Ascending aorta (tissue), 2 donors: Measurements from ENCODE around the gene GP1BB. TPM values are rescaled to one million over a fixed set of nuclear protein-coding genes. Genes with fewer than 3 reads are reported as not detected.

Source experiments
- DNase-seq, 2 donors: peaks; one replicate each; pipeline ENCODE4 v3.0.0-alpha.2; 2019; ENCODE audit warnings: low spot score in 2 of 2
- H3K27ac ChIP-seq, 2 donors: fragments of 200-600 bp; sonication (generic); one replicate each; pipeline ENCODE4 v1.5.1; 2016 to 2017; ENCODE audit warnings: mild to moderate bottlenecking in 1 of 2
- H3K27me3 ChIP-seq: fragments of 200-600 bp; sonication (generic); one replicate; pipeline ENCODE4 v1.5.1; 2017
- H3K36me3 ChIP-seq, 2 donors: fragments of 200-600 bp; sonication (generic); one replicate each; pipeline ENCODE4 v1.5.1; 2016
- H3K4me1 ChIP-seq, 2 donors: fragments of 200-600 bp; sonication (generic); one replicate each; pipeline ENCODE4 v1.5.1; 2016 to 2017; ENCODE audit warnings: mild to moderate bottlenecking in 1 of 2
- H3K4me3 ChIP-seq, 2 donors: fragments of 200-600 bp; sonication (generic); one replicate each; pipeline ENCODE4 v1.5.1; 2016 to 2017; ENCODE audit warnings: mild to moderate bottlenecking in 1 of 2
- H3K9me3 ChIP-seq, 2 donors: fragments of 200-600 bp; sonication (generic); one replicate each; pipeline ENCODE4 v1.5.1; 2016
- intact Hi-C: fragments of 100-400 bp; cut with DNase I; formaldehyde crosslinking; loops from one replicate; pipeline ENCODE4 v1.15.1; 2023
- total RNA-seq: library from RNA; depleted of rRNA; stranded (reverse); fragments of >200 nt; gene quantifications from one replicate; pipeline ENCODE4 v1.1.0, GENCODE V29; 2016
- TF ChIP-seq, protein P1 (sequence below), 3 experiments: fragments of 200-600 bp in 2 of 3; fragments of 450-650 bp in 1 of 3; sonication (generic) in 2 of 3; IDR thresholded peaks; one replicate each; pipeline ENCODE4 v1.5.1; 2016 to 2019; ENCODE audit warnings: antibody characterized with exemption in 3 of 3, mild to moderate bottlenecking in 1 of 3, moderate library complexity in 1 of 3

Gene GP1BB
- total RNA-seq, 1 donor from 2014 or later = 50.2 TPM

DNA sequence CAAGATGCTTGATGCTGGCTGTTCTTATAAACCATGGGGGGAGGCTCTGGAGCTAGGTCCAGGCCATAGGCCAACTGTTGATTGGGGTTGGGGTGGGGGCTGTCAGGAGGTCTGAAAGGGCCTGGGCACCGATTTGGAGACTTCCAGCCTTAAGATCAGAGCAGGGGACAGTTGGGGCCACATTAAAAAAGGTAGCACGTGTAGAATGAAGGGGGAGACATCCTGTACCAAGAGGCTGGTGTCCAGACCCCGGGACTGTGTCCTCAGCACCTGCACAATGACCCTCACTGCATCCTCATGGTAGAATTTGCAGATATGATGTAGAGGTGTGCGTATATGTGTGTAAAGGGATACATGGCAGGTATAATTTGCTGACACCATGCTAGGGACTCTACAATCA is 24.8 kb downstream of the GP1BB start:
- intact Hi-C loops = no loop called here
- Histone ChIP-seq H3K9me3 (no peaks in the 10 kb centered on the region), H3K36me3 (no peaks in the 10 kb centered on the region), H3K27ac (no peak overlapping the region), H3K27me3 (no peaks in the 10 kb centered on the region), H3K4me3 (no peak overlapping the region), H3K4me1 (no peaks in the 10 kb centered on the region)
- no peak for DNase-seq
- TF ChIP-seq, protein P1, sequence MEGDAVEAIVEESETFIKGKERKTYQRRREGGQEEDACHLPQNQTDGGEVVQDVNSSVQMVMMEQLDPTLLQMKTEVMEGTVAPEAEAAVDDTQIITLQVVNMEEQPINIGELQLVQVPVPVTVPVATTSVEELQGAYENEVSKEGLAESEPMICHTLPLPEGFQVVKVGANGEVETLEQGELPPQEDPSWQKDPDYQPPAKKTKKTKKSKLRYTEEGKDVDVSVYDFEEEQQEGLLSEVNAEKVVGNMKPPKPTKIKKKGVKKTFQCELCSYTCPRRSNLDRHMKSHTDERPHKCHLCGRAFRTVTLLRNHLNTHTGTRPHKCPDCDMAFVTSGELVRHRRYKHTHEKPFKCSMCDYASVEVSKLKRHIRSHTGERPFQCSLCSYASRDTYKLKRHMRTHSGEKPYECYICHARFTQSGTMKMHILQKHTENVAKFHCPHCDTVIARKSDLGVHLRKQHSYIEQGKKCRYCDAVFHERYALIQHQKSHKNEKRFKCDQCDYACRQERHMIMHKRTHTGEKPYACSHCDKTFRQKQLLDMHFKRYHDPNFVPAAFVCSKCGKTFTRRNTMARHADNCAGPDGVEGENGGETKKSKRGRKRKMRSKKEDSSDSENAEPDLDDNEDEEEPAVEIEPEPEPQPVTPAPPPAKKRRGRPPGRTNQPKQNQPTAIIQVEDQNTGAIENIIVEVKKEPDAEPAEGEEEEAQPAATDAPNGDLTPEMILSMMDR (IDR thresholded peaks at IDR 0.05) = no peak

DNA sequence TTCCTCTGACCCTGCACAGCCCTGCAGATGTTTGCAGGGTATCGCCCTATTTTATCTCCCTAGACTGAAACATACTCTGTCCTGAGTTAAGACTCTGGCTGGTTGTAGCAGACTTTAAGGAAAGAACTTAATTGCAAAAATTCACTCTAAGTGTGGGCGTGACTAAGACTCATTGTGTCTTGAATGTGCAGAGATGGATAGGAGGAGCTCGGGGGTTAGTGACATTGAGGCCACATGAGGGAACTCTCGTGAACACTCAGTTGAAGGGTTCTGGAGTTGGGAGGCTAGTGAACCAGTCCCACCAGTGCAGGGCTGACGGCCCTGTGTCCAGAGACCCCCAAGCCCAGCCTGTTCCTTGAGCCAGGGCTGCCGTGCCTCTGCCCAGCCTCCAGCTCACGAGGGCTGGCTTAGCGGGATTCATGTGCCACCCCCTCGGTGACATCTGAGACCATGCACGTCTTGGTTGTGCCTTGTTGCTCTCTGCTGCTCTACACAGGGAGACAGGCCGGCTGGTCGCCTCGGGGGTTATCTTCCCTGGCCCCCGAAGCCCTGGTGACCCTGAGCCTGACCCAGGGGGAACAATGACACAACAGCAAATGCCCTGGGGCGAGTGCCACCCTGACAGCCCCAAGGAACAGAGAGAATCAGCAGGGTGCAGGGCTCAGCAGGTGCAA is 25.8 kb downstream of the GP1BB start:
- no peak for DNase-seq
- H3K36me3 ChIP-seq = no peaks in the 10 kb centered on the region
- intact Hi-C loops = no loop called here
- H3K9me3 ChIP-seq = no peaks in the 10 kb centered on the region
- no peaks in the 10 kb centered on the region for H3K4me1 ChIP-seq
- H3K27ac ChIP-seq = no peak overlapping the region
- TF ChIP-seq, protein P1 (IDR thresholded peaks at IDR 0.05) = no peak
- H3K4me3 ChIP-seq = no peak overlapping the region
- H3K27me3 ChIP-seq = no peaks in the 10 kb centered on the region

DNA sequence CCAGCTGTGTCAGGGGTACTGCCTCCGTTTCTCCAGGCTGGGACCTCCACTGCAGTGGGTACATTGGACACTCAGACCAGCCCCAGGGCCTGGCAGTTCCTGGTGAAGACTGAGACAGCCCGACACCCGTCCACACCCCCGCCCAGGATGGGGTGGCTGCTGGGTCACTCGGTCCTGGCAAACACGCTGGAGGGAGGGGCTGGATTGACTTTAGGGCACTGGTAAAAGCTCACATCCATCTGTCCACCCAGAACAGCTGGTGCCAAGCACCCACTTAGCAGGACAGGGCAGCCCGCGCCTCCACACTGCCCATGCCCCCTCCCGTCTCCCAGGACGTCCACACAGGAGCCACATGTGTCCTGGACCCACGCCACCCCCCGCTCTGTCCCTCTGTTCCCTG is 26.5 kb downstream of the GP1BB start:
- H3K36me3 ChIP-seq = no peaks in the 10 kb centered on the region
- TF ChIP-seq, protein P1 (IDR thresholded peaks at IDR 0.05) = no peak
- no peaks in the 10 kb centered on the region for H3K4me1 ChIP-seq
- no peak overlapping the region for H3K27ac ChIP-seq
- H3K27me3 ChIP-seq = no peaks in the 10 kb centered on the region
- intact Hi-C loops = loop anchor here (5.0 kb wide), 1 partner anchor 137 kb away; no protein-coding TSS in a partner anchor
- DNase-seq = no peak
- H3K9me3 ChIP-seq = no peaks in the 10 kb centered on the region
- no peak overlapping the region for H3K4me3 ChIP-seq

DNA sequence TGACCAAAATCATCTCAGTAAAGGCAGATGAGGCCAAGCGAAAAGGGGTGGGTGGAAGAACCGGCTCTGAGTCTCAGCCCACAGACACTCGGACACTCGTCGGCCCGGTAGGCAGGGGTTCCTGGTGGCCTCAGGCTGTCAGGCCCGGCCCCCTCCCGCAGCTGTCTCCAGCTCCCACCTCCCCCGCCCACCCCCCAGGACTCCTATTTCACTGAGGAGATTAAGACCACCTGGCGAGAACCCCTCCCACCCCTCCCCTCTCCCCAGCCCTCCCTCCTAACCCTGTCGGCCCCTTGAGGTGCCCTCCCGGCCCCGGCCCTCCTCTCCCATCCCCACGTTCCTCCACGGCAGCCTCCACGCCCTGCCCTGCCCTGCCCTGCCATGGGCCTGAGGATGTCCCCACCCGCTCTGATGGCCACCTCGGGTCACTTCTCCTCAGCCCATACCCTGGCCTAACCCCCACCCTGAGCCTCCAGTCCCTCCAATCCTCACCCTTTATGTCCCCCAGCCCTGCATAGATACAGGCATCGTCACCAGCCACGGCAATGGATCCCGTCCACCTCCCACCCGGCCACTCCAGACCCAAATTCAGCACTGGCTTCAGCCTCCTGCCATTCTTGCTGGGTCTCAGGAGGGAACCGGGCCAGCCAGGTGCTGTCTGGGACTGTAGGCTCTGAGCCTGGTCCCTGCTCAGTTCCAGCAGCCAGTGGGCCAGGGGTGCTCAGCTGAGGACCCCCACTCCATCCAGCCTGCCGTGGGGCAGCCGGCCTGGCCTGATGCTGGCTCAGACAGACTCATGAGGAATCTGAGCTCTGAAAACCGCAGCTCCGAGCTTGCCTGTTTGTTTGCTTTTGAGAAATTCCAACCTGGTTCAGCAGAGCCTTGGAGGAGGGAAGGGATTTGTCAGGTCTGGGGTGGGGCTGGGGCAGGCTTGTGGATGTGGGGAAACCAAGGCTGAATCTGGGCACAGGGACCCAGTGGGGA is 27.5 kb downstream of the GP1BB start:
- no peak for DNase-seq
- intact Hi-C loops = loop anchor here (5.0 kb wide), 1 partner anchor 137 kb away; no protein-coding TSS in a partner anchor
- Histone ChIP-seq H3K9me3 (no peaks in the 10 kb centered on the region), H3K4me3 (no peak overlapping the region), H3K36me3 (no peaks in the 10 kb centered on the region), H3K27ac (no peak overlapping the region), H3K4me1 (peaks cover 0 to 3% of the 10 kb centered on the region in 2 donors), H3K27me3 (peaks cover 5% of the 10 kb centered on the region)
- TF ChIP-seq, protein P1 (IDR thresholded peaks at IDR 0.05) = no peak

DNA sequence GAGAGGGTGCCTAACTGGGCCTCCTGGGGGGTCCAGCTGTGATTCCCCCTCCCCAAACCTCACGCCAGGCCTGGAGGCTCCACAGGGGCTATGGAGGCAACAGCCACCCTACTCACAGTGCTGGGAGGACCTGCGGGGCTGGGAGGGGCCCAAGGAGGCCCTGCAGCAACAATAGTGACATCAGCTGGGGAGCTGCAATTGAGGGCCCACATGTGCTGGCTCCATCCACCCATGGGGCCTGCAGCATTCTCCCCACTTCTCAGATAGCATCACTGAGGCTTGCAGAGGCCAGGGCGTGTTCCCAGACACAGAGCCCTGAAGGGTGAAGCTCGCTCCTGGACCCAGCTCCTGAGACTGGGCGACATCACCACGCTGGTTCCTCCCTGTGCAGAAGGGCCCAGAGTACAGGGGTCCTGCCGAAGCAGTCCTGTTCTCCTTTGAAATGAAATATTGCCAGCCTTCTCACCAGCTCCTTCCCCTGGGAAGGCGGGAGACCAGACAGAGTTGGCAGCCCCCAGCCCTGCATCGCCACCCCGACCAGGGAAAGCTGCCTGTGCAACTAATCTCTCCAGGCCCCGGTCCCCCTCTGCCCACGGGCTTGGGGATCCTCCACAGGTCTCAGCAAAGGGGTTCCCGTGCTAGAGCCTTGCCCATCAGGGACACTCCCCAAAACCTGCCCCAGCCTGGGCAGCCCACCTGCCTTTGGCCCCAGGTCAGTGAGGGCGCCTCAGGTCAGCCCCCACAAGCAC is 28.3 kb downstream of the GP1BB start:
- Histone ChIP-seq H3K36me3 (no peaks in the 10 kb centered on the region), H3K27me3 (peaks cover 5% of the 10 kb centered on the region), H3K4me3 (no peak overlapping the region), H3K4me1 (peaks cover 0 to 7% of the 10 kb centered on the region in 2 donors), H3K9me3 (no peaks in the 10 kb centered on the region), H3K27ac (no peak overlapping the region)
- intact Hi-C loops = loop anchor here (5.0 kb wide), 1 partner anchor 136 kb away; no protein-coding TSS in a partner anchor
- TF ChIP-seq, protein P1 (IDR thresholded peaks at IDR 0.05) = no peak
- DNase-seq = no peak
